Stimulated activated CD4-positive, alpha-beta T cell treated with anti-CD3 and anti-CD28 coated beads, Interleukin-4, amount 100 ng/mL, for 4 hours (primary cell): ENCODE results near the gene KRTAP4-9.
"Not testable (repeated sequence)": the region's sequence is repeated elsewhere in the genome, so short reads cannot be mapped to it uniquely, and the experiment has no call there.

ENCODE experiments used
- DNase-seq, 2 experiments: peaks; one replicate each; pipeline ENCODE4 v3.0.0-alpha.2; 2020

The KRTAP4-9 gene

DNA sequence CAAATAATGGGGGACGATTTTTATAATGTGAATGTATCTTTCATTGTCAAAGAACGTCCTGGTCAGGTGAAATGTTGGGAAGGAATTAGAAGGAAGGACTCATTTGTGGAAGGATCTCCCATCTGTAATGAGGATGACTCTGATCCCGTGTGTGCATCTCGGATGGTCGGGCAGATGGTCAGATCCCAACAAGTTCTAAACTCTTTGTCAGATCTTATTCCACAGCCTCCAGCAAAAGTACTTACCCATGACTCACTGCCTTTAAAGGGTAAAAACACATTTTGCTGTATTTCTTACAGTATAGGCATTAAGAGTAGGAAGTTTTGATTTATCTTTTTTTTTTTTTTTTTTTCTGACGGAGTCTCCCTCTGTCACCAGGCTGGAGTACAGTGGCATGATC lies 6.7 kb upstream of the KRTAP4-9 start:
- DNase-seq, result no peak

DNA sequence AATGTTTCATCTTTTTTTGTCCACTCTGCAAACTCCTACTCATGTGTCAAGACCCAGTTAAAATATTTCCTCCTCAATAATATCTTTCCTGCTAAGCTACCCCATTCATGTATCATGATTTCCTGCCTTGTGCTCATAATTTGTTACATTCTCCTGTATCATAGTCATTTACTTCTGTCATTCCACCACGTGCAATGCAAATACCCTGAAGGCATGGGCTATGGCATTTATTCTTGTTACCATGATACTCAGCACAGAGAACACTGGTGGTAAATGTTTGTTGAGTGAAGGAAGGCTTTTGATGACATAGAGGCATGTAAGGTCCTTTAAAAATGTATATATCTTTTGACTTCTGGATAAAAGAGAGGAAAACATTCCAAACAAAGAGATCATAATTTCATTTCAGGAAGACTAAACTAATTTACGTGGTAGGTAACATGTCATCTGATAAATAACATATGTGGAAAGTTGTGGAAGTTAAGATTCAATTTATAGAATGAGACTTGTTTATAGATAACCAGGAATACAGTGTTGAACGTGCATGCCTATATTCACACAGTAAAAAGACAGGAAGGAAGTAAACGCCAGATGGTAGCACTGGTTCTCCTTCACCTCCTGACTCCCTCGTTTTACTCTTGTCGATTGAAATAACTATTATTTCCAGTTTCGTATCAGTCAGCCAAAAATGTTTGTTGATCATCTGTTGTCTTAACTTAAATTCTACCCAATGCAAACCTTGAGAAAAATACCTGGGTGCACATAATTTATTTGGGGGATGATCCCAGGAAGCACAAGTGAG lies 5.3 kb upstream of the KRTAP4-9 start:
- DNase-seq, result not testable (repeated sequence)

GRCh38 chr17:41101586-41102259 lies 3.5 kb upstream of the KRTAP4-9 start, which contains the start of gene KRTAP4-16:
TSS of gene KRTAP4-16 (minus strand) at chr17:41102209. CDS start at chr17:41102209, 0 bp downstream.
- DNase-seq, result no peak

- no peak for DNase-seq
Observed at GRCh38 chr17:41103896-41104295, 1.3 kb upstream of the KRTAP4-9 start.

- DNase-seq, result not testable (repeated sequence)
Observed at GRCh38 chr17:41104386-41105038, 677 bp upstream of the KRTAP4-9 start.

DNA sequence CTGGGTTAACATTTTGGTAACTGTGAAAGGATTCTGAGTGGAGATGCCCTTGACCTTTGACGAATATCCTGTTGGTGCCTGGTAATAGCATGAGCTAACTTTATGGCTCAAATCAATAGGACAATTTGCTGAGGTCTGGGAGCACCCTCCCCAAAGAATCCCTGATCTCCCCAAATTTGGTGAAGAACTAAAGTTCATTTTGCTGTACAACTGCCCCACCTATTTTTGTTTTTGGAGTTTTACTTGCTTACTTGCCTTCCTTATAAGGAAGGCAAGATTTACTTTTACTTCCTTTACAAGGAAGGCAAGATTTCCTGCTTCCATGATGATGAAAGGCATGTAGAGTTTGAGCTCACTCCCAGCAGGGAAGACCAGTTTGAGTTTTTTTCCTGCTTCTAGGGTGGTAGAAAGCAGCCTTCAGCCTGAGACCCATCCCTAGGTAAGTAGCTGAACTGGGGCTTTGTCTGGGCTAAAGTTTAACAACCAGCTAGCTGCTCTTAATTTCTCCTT lies 2.8 kb downstream of the KRTAP4-9 start:
- no peak for DNase-seq

- DNase-seq, result not testable (repeated sequence)
Observed at GRCh38 chr17:41108728-41109386, 3.7 kb downstream of the KRTAP4-9 start.

DNA sequence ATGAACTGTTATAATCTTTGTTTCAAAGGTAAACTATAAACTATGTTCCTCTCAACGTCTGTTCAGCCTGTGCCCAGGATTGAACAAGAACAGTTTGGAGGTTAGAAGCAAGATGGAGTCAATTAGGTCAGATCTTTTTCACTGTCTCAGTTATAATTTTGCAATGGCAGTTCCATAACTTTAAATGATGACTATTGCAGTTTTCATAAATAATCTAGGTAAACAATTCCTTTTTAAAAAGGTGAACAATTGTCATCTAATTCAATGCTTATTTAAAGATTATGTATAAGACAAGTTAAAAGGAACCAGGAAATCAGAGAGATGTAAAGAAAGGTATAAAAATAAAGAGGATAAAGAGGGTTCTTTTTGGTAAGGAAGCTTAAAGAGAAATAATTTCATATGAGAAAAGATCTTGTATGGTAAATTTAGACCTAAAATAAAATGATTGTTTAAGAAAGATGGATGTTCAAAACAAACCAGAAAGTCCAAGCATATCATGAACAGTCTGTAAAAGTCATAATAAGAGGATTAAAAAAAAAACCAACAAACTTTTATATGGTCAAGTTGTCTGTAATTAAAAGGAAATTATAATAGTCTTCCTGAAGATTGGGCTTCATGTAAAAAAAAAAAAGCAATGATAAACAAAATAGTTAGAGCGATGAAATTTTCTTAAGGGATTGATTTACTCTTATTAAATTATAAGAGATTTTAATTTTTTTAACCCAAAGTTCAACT lies 6.1 kb downstream of the KRTAP4-9 start:
- no peak for DNase-seq

GRCh38 chr17:41116297-41116696 lies 11.1 kb downstream of the KRTAP4-9 start:
- no peak for DNase-seq

GRCh38 chr17:41117846-41118386 lies 12.7 kb downstream of the KRTAP4-9 start, which contains the start of gene KRTAP4-11:
TSS of gene KRTAP4-11 (minus strand) at chr17:41118373. CDS start at chr17:41118315, 58 bp downstream.
- not testable (repeated sequence) for DNase-seq

DNA sequence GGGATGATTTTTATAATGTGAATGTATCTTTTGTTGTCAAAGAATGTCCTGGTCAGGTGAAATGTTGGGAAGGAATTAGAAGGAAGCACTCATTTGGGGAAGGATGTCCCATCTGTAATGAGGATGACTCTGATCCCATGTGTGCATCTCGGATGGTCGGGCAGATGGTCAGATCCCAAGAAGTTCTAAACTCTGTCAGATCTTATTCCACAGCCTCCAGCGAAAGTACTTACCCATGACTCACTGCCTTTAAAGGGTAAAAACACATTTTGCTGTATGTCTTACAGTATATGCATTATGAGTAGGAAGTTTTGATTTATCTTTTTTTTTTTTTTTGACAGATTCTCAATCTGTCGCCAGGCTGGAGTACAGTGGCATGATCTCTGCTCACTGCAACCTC lies 13.5 kb downstream of the KRTAP4-9 start:
- DNase-seq, result no peak

DNA sequence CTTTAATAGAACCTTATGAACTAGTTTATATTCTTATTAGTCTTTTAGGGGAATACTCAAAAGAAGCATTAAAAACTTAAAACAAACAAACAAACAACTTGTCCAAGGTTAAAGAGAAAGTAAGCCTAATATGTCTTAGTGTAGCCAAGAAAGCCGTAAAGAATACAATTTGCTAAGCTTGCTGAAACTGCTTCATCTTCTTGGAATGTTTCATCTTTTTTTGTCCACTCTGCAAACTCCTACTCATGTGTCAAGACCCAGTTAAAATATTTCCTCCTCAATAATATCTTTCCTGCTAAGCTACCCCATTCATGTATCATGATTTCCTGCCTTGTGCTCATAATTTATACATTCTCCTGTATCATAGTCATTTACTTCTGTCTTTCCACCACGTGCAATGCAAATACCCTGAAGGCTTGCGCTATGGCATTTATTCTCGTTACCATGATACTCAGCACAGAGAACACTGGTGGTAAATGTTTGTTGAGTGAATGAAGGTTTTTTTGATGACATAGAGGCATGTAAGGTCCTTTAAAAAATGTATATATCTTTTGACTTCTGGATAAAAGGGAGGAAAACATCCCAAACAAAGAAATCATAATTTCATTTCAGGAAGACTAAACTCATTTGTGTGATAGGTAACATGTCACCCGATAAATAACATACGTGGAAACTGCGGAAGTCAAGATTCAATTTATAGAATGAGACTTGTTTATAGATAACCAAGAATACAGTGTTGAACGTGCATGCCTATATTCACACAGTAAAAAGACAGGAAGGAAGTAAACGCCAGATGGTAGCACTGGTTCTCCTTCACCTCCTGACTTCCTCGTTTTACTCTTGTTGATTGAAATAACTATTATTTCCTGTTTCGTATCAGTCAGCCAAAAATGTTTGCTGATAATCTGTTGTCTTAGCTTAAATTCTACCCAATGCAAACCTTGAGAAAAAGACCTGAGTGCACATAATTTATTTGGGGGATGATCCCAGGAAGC lies 14.8 kb downstream of the KRTAP4-9 start:
- DNase-seq, result not testable (repeated sequence)

- DNase-seq, result no peak
Observed at GRCh38 chr17:41121742-41122141, 16.6 kb downstream of the KRTAP4-9 start.

DNA sequence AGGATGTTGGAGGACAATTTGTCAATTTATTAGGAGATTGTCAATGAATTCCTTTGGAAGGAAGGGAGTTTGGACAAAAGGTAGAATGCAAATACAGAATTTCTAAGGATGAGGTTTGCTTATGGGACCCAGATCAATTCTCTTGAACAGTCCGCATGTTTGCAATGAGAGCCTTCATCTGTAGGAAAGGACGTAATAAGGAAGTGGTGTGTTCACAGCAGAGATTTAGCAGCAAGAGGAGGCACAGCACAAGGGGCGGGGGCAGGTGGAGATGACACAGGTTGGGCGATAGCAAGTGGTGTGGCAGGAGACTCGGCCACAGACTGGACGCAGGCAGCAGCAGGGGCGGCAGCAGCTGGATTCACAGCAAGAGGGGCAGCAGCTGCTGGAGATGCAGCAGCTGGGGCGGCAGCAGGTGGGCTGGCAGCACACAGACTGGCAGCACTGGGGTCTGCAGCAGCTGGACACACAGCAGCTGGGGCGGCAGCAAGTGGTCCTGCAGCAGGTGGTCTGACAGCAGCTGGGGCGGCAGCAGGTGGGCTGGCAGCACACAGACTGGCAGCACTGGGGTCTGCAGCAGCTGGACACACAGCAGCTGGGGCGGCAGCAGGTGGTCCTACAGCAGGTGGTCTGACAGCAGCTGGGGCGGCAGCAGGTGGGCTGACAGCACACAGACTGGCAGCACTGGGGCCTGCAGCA lies 18.3 kb downstream of the KRTAP4-9 start:
- not testable (repeated sequence) for DNase-seq

DNA sequence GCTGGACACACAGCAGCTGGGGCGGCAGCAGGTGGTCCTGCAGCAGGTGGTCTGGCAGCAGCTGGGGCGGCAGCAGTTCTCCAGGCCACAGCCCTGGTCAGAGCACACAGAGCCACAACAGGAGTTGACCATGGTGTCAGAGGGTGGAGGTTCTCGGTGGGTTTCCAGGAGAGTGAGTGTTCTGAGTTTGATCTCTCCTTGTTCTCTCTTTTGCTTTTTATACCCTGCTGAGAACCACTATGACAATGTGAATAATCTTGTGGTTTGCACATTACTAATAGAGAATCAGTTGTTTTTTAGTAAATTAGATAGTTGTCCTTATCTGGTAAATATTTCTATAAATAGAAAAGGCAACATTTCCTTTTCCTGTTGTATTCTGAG lies 18.8 kb downstream of the KRTAP4-9 start, which contains the start of gene KRTAP4-12:
KRTAP4-12 (minus strand) TSS at position 192 of the 381 bp plus-strand sequence; CDS start at position 132, 60 bp downstream.
- DNase-seq, result not testable (repeated sequence)

GRCh38 chr17:41125064-41125463 lies 19.9 kb downstream of the KRTAP4-9 start:
- no peak for DNase-seq

DNA sequence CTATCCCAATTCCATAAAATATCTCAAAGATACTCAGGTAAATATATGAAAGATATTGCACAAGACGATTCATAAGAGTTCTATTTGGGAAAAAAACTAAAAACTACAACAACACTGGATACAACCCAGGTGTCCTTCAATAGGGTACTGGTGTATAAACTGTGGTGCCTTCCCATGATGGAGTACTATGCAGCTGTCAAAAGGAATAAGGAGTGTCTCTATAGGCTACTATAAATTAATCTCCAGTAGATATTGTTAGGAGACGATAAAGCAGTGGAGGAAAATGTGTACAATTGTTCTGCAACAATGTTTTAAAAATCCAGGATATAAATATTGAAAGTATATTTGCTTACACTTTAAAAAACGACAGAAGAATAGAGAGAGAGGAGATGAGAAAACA lies 21.2 kb downstream of the KRTAP4-9 start:
- DNase-seq, result no peak

DNA sequence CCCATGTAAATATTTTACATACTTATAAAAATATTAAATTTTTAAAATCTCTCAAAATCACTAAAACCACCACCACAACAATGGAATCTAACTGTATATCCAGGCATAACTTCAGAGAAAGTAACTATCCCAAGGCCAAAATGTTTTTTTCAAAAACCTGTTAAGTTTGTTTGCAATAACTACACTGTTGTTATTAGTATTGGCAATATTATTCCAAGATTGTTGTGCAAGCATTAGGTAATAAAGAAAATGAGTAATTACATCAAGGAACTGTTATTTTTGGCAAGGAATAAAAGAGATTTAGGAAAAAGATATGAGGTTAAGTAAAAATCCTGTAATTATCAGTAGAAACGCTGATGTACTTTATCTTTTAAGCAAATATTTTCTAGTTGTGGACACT lies 22.2 kb downstream of the KRTAP4-9 start:
- DNase-seq, result no peak

- no peak for DNase-seq
Observed at GRCh38 chr17:41131979-41132378, 26.8 kb downstream of the KRTAP4-9 start.
